NB4 (cell line): ENCODE measurements around the gene ARFGEF3.

ENCODE experiments used
- DNase-seq: peaks from one replicate; pipeline ENCODE4 v3.0.0; 2010; ENCODE audit warnings: low read depth
- H3K4me3 ChIP-seq: one replicate; pipeline ENCODE4 v1.5.1; 2011; ENCODE audit warnings: mild to moderate bottlenecking, low read depth, low read length, moderate library complexity
- CTCF ChIP-seq: IDR thresholded peaks from one replicate; pipeline ENCODE4 v1.5.1; 2012; ENCODE audit warnings: low read depth, low read length
- MAX ChIP-seq: IDR thresholded peaks from 2 replicates; pipeline ENCODE4 v1.6.1; 2011; ENCODE audit warnings: low read depth, low read length
- MYC ChIP-seq: IDR thresholded peaks from 2 replicates; pipeline ENCODE4 v1.6.1; 2011; ENCODE audit warnings: low read depth, low read length
- POLR2A ChIP-seq: IDR thresholded peaks from 2 replicates; pipeline ENCODE4 v1.6.1; 2011; ENCODE audit warnings: mild to moderate bottlenecking; ENCODE audit not compliant: insufficient read length; ENCODE audit errors: extremely low read depth

ARFGEF3 gene

GRCh38 chr6:138261116-138261780 is 99.5 kb downstream of the ARFGEF3 start:
- no peak for DNase-seq
- TF ChIP-seq CTCF = no peak
- TF ChIP-seq POLR2A = no peak
- no peak for TF ChIP-seq MYC
- no peak for TF ChIP-seq MAX
- H3K4me3 ChIP-seq = no peak overlapping the region

GRCh38 chr6:138263963-138264362 is 102.2 kb downstream of the ARFGEF3 start:
- no peak for TF ChIP-seq MYC

GRCh38 chr6:138264372-138264880 is 102.7 kb downstream of the ARFGEF3 start:
- H3K4me3 ChIP-seq = no peak overlapping the region

More at GRCh38 chr6:138263963-138264362, 102.2 kb downstream of the ARFGEF3 start:
- H3K4me3 ChIP-seq = no peak overlapping the region
- DNase-seq = no peak

GRCh38 chr6:138266095-138266494 is 104.4 kb downstream of the ARFGEF3 start:
- TF ChIP-seq MYC (no peak), POLR2A (no peak)
- H3K4me3 ChIP-seq = no peak overlapping the region
- no peak for DNase-seq

More at GRCh38 chr6:138264372-138264880, 102.7 kb downstream of the ARFGEF3 start:
- TF ChIP-seq MYC (no peak), CTCF (no peak), MAX (no peak), POLR2A (no peak)
- no peak for DNase-seq

GRCh38 chr6:138267971-138268895 is 106.5 kb downstream of the ARFGEF3 start:
- H3K4me3 ChIP-seq = no peak overlapping the region
- DNase-seq = no peak
- TF ChIP-seq MYC = no peak
- no peak for TF ChIP-seq MAX
- TF ChIP-seq POLR2A = no peak
- TF ChIP-seq CTCF = no peak

GRCh38 chr6:138271451-138271850 is 109.7 kb downstream of the ARFGEF3 start:
- no peak for DNase-seq
- TF ChIP-seq MAX = no peak
- no peak for TF ChIP-seq POLR2A
- no peak for TF ChIP-seq CTCF
- no peak for TF ChIP-seq MYC
- H3K4me3 ChIP-seq = no peak overlapping the region
